ENCODE data around the gene GCNT1. TPM values are rescaled to one million over a fixed set of nuclear protein-coding genes. Genes with fewer than 3 reads are reported as not detected.

Gene GCNT1
- total and polyA plus RNA-seq, 2 of the 13 experiments (the other 11 are each of a cell fraction or from before 2014, with no cell fraction given): 0.55 to 1.7 TPM

DNA sequence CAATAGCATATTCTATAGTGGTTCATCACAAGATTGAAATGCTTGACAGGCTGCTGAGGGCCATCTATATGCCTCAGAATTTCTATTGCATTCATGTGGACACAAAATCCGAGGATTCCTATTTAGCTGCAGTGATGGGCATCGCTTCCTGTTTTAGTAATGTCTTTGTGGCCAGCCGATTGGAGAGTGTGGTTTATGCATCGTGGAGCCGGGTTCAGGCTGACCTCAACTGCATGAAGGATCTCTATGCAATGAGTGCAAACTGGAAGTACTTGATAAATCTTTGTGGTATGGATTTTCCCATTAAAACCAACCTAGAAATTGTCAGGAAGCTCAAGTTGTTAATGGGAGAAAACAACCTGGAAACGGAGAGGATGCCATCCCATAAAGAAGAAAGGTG lies 43.8 kb downstream of the GCNT1 start:
- Histone ChIP-seq H3K9ac (ENCODE audit: insufficient read depth, low read depth, low read length) (no peak overlapping the region), H3K4me2 (ENCODE audit: low read depth, low read length) (no peak overlapping the region), H2AFZ (ENCODE audit: low read length) (no peak overlapping the region), H3K79me2 (ENCODE audit: insufficient read depth, low read length) (no peaks in the 10 kb centered on the region), H4K20me1 (ENCODE audit: insufficient read depth, low read length) (no peaks in the 10 kb centered on the region), H3K27me3 (ENCODE audit: control insufficient read depth in 1 of 2, insufficient read depth in 2 of 2, low read length in 2 of 2) (no peaks in the 10 kb centered on the region), H3K9me3 (ENCODE audit: low read length) (no peaks in the 10 kb centered on the region), H3K4me3 (replicated peaks in 1 of 3; ENCODE audit: insufficient read depth in 1 of 3, low read depth in 2 of 3, low read length in 3 of 3) (no peak overlapping the region), H3K27ac (ENCODE audit: extremely low read length, insufficient read depth, low read length) (no peak overlapping the region), H3K36me3 (replicated peaks in 1 of 2; ENCODE audit: control insufficient read depth in 1 of 2, insufficient read depth in 2 of 2, low read length in 2 of 2) (no peaks in the 10 kb centered on the region), H3K4me1 (ENCODE audit: insufficient read depth, low read length) (peaks cover 8% of the 10 kb centered on the region)
- TF ChIP-seq NR2F6 (IDR thresholded peaks at IDR 0.05) (no peak), NR2F6 (CRISPR knock-in tag; IDR thresholded peaks at IDR 0.05) (no peak), HOXD1 (CRISPR knock-in tag; IDR thresholded peaks at IDR 0.05) (no peak), FOXO1 (CRISPR knock-in tag; IDR thresholded peaks at IDR 0.05) (no peak), EZH2 (conservative IDR thresholded peaks at IDR 0.05; ENCODE audit: low read depth, low read length) (no peak), KAT7 (CRISPR knock-in tag; IDR thresholded peaks at IDR 0.05; ENCODE audit: borderline replicate concordance) (no peak), ATF1 (CRISPR knock-in tag; IDR thresholded peaks at IDR 0.05) (no peak), KLF9 (CRISPR knock-in tag; IDR thresholded peaks at IDR 0.05; ENCODE audit: low read depth) (no peak), NBN (conservative IDR thresholded peaks at IDR 0.05) (no peak), ZNF777 (CRISPR knock-in tag; IDR thresholded peaks at IDR 0.05) (no peak), ZNF598 (CRISPR knock-in tag; IDR thresholded peaks at IDR 0.05; ENCODE audit: borderline replicate concordance) (no peak), ZNF468 (CRISPR knock-in tag; IDR thresholded peaks at IDR 0.05) (no peak), RCOR2 (CRISPR knock-in tag; IDR thresholded peaks at IDR 0.05) (no peak), ZNF75D (CRISPR knock-in tag; IDR thresholded peaks at IDR 0.05; ENCODE audit: borderline replicate concordance) (no peak), ZNF839 (CRISPR knock-in tag; IDR thresholded peaks at IDR 0.05; ENCODE audit: borderline replicate concordance) (no peak), GFI1 (CRISPR knock-in tag; IDR thresholded peaks at IDR 0.05; ENCODE audit: borderline replicate concordance) (no peak)
- TF ChIP-seq, protein P1, sequence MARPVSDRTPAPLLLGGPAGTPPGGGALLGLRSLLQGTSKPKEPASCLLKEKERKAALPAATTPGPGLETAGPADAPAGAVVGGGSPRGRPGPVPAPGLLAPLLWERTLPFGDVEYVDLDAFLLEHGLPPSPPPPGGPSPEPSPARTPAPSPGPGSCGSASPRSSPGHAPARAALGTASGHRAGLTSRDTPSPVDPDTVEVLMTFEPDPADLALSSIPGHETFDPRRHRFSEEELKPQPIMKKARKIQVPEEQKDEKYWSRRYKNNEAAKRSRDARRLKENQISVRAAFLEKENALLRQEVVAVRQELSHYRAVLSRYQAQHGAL (CRISPR knock-in tag; IDR thresholded peaks at IDR 0.05; ENCODE audit: not compliant biosample characterization): no peak
- TF ChIP-seq, protein P2, sequence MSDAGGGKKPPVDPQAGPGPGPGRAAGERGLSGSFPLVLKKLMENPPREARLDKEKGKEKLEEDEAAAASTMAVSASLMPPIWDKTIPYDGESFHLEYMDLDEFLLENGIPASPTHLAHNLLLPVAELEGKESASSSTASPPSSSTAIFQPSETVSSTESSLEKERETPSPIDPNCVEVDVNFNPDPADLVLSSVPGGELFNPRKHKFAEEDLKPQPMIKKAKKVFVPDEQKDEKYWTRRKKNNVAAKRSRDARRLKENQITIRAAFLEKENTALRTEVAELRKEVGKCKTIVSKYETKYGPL (CRISPR knock-in tag; IDR thresholded peaks at IDR 0.05): no peak
- intact Hi-C loops (cut with micrococcal nuclease; ENCODE audit: unreplicated experiment): no loop called here
- 53% methylated on average over 5 of the region's 6 CpGs for WGBS (ENCODE audit: low lambda C conversion rate)
- ChIA-PET POLR2A (no interaction called here), CTCF (ENCODE audit: low intra/inter-chr PET ratio, low total read pairs) (no interaction called here)
- FAIRE-seq: no peak
- no peak for DNase-seq (ENCODE audit: low spot score)
- in situ Hi-C loops (cut with HindIII; ENCODE audit: extremely low pct_ligation_motif_present, low pct_unique_long_range_greater_than_20kb): no loop called here
- no TSS peak for BruUV-seq (replicated peaks)
- no peak for ATAC-seq
